Effector CD4-positive, alpha-beta T cell (primary cell): ENCODE data around the gene HDGFL3.
"Not testable (repeated sequence)": the region's sequence is repeated elsewhere in the genome, so short reads cannot be mapped to it uniquely, and the experiment has no call there.

ENCODE experiments used
- DNase-seq: peaks from one replicate; pipeline ENCODE4 v3.0.0-alpha.2; 2020

HDGFL3 gene

DNA sequence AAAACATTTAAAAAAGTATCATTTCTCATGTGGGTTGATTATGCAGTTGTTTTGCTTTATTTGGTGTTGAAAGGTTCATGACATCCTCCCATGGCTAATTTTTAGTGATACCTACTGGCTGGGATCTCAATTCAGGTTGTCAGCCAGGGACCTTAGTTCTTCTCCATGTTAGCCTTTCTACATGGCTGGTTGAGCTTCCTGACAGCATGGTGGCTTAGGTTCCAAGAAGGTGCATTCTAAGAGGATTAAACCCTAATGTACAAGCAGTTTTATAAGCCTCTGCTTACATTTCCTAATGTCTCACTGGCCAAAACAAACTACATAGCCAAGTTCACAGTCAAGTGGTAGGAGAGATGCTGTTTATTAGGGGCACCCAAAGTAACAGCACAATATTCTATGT is 109.5 kb downstream of the HDGFL3 start:
- no peak for DNase-seq

DNA sequence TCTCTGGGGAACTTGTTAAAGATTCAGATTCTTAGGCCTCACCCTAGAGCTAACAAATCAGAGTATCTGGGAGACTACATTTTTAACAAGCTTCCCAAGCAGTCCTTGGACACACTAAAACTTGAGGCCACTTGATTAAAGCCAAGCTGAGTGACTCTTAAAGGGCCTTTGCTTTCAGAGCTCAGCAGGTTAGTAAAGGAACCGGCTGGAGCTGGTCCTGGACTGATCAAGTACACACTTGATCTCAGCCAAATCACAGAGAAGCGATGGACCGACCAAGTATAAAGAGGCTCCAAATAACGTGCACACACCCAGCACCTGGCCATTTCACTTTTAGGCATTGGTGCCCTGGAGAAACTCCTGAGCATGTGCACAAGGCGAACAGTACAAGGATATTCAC is 113.0 kb downstream of the HDGFL3 start:
- no peak for DNase-seq

DNA sequence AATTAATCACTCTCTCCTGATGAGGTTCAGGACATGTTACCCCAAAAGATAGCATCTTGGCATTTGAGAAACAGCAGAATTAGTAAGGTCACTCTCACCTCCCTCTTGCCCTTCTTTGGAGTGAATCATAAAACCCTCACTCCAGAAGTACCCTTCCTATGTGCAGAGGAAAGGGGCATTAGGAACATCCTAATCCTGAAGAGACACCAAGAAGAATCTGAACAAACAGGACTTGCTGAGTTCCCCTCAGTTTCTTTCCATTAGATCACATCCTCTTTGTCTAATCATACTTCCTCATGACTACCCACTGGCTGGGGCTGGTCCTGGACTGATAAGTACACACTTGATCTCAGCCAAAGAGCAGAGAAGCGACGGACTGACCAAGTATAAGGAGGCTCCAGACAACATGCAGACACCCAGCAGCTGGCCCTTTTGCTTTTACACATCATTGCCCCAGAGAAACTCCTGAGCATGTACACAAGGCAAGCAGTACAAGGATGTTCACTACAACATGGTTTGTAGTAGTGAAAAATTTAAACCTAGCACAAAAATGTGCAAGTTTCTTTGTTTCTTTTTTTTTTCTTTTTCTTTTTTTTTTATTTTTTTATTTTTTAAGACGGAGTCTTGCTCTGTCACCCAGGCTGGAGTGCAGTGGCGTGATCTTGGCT is 115.2 kb downstream of the HDGFL3 start:
- no peak for DNase-seq

GRCh38 chr15:83091965-83092308 is 115.7 kb downstream of the HDGFL3 start:
- DNase-seq = not testable (repeated sequence)

DNA sequence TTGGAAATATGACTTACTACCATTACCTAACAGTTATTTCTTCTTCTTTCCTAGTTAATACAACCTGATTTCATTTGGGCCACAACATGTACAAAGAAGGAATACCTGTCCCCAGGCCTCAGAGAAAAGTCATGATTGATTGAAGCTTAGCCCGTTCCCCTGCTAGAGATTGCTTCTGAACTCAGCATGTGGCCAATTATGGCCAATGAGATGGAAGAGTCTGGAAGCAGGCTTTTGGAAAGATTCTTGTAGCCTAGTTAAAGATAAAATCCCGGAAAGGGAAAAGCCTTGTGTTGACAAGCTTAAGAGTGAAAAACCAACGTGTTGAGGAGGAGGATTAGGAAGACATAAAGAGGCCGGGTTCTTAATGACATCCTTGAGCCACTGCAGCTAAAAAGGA is 117.2 kb downstream of the HDGFL3 start:
- no peak for DNase-seq

GRCh38 chr15:83088876-83089275 is 118.7 kb downstream of the HDGFL3 start:
- DNase-seq = no peak

GRCh38 chr15:83087576-83087975 is 120.0 kb downstream of the HDGFL3 start:
- no peak for DNase-seq

DNA sequence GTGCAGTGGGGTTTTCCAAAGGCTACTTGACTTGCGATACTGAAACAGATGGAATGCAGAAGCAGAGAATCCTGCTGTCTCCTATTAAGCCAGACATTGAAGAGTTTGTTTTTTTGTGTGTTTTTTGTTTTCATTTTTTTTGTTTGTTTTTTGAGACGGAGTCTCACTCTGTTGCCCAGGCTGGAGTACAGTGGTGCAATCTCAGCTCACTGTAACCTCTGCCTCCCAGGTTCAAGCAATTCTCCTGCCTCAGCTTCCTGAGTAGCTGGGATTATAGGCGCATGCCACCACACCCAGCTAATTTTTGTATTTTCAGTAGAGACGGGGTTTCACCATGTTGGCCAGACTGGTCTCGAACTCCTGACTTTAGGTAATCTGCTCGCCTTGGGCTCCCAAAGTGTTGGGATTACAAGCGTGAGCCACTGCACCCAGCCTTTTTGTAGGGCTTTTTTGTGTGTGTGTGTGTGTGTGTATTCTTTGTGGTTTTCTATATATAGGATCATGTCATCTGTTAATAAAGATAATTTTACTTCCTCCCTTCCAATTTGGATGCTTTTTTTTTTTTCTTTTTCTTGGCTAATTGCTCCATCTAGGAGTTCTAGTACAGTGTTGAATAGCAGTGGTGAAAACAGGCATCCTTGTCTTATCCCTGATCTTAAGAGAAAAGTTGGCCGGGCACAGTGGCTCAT is 121.6 kb downstream of the HDGFL3 start:
- not testable (repeated sequence) for DNase-seq

- DNase-seq = not testable (repeated sequence)
Observed at GRCh38 chr15:83085461-83085860, 122.2 kb downstream of the HDGFL3 start.

DNA sequence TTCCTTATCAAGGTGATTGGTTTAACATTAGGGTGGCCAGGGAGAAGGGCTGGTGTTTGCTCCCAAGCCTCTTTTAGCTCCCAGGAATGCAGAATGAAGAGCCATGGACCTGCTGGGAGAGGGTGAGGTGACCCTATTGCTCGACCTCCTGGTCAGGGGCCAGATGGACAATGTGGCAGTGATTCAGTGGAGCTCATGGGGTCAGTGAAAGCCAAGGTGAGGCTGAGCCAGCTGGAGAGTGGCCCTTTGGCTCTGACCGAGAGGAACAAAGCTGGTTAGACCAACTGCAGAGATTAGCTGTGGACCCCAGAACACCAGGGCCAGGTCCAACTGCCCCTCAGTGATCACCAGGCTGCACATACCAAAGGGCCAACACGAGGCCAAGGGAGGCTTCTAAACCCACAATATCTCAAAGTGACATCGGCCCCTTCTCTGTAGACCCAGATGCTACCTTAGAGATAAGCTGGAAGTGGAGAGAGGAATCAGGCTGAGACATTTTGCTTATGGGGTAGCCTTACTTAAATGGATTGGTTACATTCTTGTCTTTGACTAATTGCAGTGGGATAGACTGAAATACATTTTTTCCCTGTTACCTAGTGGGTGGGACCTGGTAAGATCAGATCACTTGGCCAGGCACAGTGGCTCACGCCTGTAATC is 124.8 kb downstream of the HDGFL3 start:
- no peak for DNase-seq

DNA sequence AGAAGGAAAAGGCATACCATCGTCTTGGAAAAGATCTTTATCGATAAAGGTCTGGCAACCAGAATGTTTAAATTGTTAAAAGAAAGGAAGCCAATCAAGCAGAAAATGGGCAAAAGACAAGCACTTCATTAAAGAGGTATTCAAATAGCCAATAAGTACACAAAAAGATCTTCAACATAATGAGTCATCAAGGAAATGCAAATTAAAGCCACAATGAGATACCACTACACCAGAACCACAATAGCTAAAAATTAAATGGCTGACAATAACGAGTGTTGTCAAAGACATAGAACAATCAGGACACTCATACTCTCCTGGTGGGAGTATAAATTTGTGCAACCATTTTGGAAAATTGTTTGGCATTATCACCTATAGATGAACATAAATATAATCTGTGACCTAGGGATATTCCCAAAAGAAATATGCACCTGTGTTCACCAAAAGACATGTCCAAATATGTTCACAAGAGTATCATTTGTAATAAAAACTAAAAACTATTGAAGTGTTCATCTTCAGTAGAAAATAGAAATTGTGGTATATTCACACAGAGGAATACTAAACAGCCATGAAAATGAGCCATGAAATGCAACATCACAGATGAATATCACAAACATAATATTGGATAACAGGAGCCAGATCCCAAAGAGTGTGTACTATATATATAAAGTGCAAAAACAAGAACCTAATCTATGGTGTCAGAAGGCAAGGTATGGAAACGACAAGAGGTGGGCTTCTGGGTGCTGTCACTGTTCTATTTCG is 126.2 kb downstream of the HDGFL3 start:
- no peak for DNase-seq

DNA sequence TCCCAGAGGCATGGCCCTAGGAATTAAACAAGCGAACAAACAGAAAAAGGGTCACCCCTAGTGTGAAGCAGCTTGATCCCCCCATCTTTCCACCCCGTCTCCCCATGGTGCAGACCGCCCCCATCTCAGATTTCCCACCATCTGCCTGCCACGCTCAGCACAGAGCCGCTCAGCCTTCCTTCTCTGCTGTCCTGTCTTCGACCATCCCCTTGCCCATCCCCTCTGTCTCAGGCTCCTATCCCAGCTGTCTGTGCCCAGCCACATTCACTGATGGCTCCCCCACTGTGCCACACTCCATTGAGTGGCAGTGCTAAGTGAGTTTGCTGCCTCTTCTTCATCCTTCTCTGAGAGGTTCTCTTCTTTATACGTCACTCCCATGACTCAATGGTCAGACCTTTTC is 128.9 kb downstream of the HDGFL3 start:
- DNase-seq = no peak
